CD4-positive, alpha-beta T cell treated with Interleukin-10 for 1 hour (primary cell): ENCODE data around the gene PRDX3.
A peak's percentile ranks its signal among the peaks of the same experiment; 100 is the strongest.

Source experiments
- DNase-seq: peaks from one replicate; pipeline ENCODE4 v3.0.0-alpha.2; 2020

PRDX3 gene

GRCh38 chr10:119178372-119179119 lies at the start of gene PRDX3:
TSS of gene PRDX3 (minus strand) at chr10:119178812. CDS start at chr10:119178790, 22 bp downstream.
- DNase-seq = peak; percentile 91

GRCh38 chr10:119227825-119228224 lies 49.2 kb upstream of the PRDX3 start:
- DNase-seq = no peak

GRCh38 chr10:119225083-119225658 lies 46.6 kb upstream of the PRDX3 start:
- DNase-seq = no peak

- DNase-seq = no peak
These were observed 44.4 kb upstream of the PRDX3 start for GRCh38 chr10:119222966-119223386.

- no peak for DNase-seq
These were observed 43.9 kb upstream of the PRDX3 start for GRCh38 chr10:119222537-119222936.

GRCh38 chr10:119221666-119222065 lies 43.1 kb upstream of the PRDX3 start:
- no peak for DNase-seq

GRCh38 chr10:119221201-119221600 lies 42.6 kb upstream of the PRDX3 start:
- no peak for DNase-seq

GRCh38 chr10:119219871-119220270 lies 41.3 kb upstream of the PRDX3 start:
- no peak for DNase-seq

GRCh38 chr10:119217991-119218490 lies 39.4 kb upstream of the PRDX3 start:
- no peak for DNase-seq

- no peak for DNase-seq
These were observed 38.8 kb upstream of the PRDX3 start for GRCh38 chr10:119217401-119217800.

GRCh38 chr10:119216127-119216526 lies 37.5 kb upstream of the PRDX3 start:
- no peak for DNase-seq

- no peak for DNase-seq
These were observed 36.8 kb upstream of the PRDX3 start for GRCh38 chr10:119215371-119215770.

- peak; percentile 44 for DNase-seq
These were observed 33.2 kb upstream of the PRDX3 start for GRCh38 chr10:119211625-119212441.

GRCh38 chr10:119211176-119211575 lies 32.6 kb upstream of the PRDX3 start:
- DNase-seq = no peak

- no peak for DNase-seq
These were observed 32.0 kb upstream of the PRDX3 start for GRCh38 chr10:119210633-119211032.

GRCh38 chr10:119209736-119210355 lies 31.2 kb upstream of the PRDX3 start:
- no peak for DNase-seq

GRCh38 chr10:119209035-119209735 lies 30.6 kb upstream of the PRDX3 start:
- peak; percentile 60 for DNase-seq

- DNase-seq = no peak
These were observed 29.9 kb upstream of the PRDX3 start for GRCh38 chr10:119208553-119208940.

GRCh38 chr10:119207713-119208552 lies 29.3 kb upstream of the PRDX3 start:
- DNase-seq = peak; percentile 30

GRCh38 chr10:119207366-119207666 lies 28.7 kb upstream of the PRDX3 start, which contains the start of gene GRK5:
TSS of gene GRK5 (plus strand) at chr10:119207571. CDS start at chr10:119207918, 347 bp downstream.
- peak; percentile 98 for DNase-seq

GRCh38 chr10:119206603-119207365 lies 28.2 kb upstream of the PRDX3 start:
- DNase-seq = peak; percentile 76
